H9 (cell line): ENCODE results near the gene VWA1. TPM values are rescaled to one million over a fixed set of nuclear protein-coding genes. Genes with fewer than 3 reads are reported as not detected.

ENCODE experiments used
- DNase-seq: peaks from one replicate; pipeline ENCODE4 v3.0.0-alpha.2; 2017
- H2AFZ ChIP-seq: one replicate; pipeline ENCODE4 v1.6.1; 2013; ENCODE audit warnings: mild to moderate bottlenecking, low read length, control low read depth, moderate library complexity
- H2AK5ac ChIP-seq: 2 replicates; pipeline ENCODE4 v1.6.1; 2013; ENCODE audit warnings: low read length, control low read depth, mixed read lengths; ENCODE audit not compliant: insufficient read length
- H2BK120ac ChIP-seq: one replicate; pipeline ENCODE4 v1.6.1; 2013; ENCODE audit warnings: low read depth, mild to moderate bottlenecking, low read length, control low read depth, inconsistent platforms; ENCODE audit not compliant: poor library complexity, severe bottlenecking
- H2BK12ac ChIP-seq: 2 replicates; pipeline ENCODE4 v1.6.1; 2013; ENCODE audit warnings: low read length, control low read depth, mixed read lengths, low read depth; ENCODE audit not compliant: insufficient read length
- H2BK15ac ChIP-seq: 2 replicates; pipeline ENCODE4 v1.6.1; 2013; ENCODE audit warnings: low read depth, low read length, control low read depth
- H2BK20ac ChIP-seq: one replicate; pipeline ENCODE4 v1.6.1; 2013; ENCODE audit warnings: low read depth, mild to moderate bottlenecking, low read length, control low read depth, inconsistent platforms; ENCODE audit not compliant: poor library complexity, severe bottlenecking
- H2BK5ac ChIP-seq: 2 replicates; pipeline ENCODE4 v1.6.1; 2013; ENCODE audit warnings: low read length, control low read depth, mixed read lengths; ENCODE audit not compliant: insufficient read length
- H3K14ac ChIP-seq: 2 replicates; pipeline ENCODE4 v1.6.1; 2013; ENCODE audit warnings: low read length, control low read depth; ENCODE audit not compliant: insufficient read depth
- H3K18ac ChIP-seq: 2 replicates; pipeline ENCODE4 v1.6.1; 2013; ENCODE audit warnings: low read depth, mild to moderate bottlenecking, mixed read lengths, low read length, control low read depth; ENCODE audit not compliant: insufficient read length
- H3K23ac ChIP-seq: 2 replicates; pipeline ENCODE4 v1.6.1; 2013; ENCODE audit warnings: low read length, control low read depth, mixed read lengths, low read depth; ENCODE audit not compliant: insufficient read length
- H3K23me2 ChIP-seq: 2 replicates; pipeline ENCODE4 v1.6.1; 2013; ENCODE audit warnings: low read depth, mild to moderate bottlenecking, mixed read lengths, low read length, control low read depth; ENCODE audit not compliant: insufficient read length, poor library complexity, severe bottlenecking
- H3K27ac ChIP-seq: 2 replicates; pipeline ENCODE4 v1.5.1; 2013; ENCODE audit warnings: low read length, control low read depth, mixed read lengths, low read depth; ENCODE audit not compliant: insufficient read length
- H3K27me3 ChIP-seq: 2 replicates; pipeline ENCODE4 v1.6.1; 2013; ENCODE audit warnings: low read length, control low read depth, inconsistent platforms; ENCODE audit not compliant: insufficient read depth
- H3K4ac ChIP-seq: 2 replicates; pipeline ENCODE4 v1.6.1; 2013; ENCODE audit warnings: low read depth, mild to moderate bottlenecking, control low read depth, inconsistent platforms, low read length, moderate library complexity
- H3K4me1 ChIP-seq: 2 replicates; pipeline ENCODE4 v1.6.1; 2013; ENCODE audit warnings: low read length, control low read depth, inconsistent platforms; ENCODE audit not compliant: insufficient read depth
- H3K4me2 ChIP-seq: 2 replicates; pipeline ENCODE4 v1.6.1; 2013; ENCODE audit warnings: low read length, control low read depth, mixed read lengths; ENCODE audit not compliant: insufficient read length, insufficient read depth
- H3K56ac ChIP-seq: 2 replicates; pipeline ENCODE4 v1.6.1; 2013; ENCODE audit warnings: low read depth, mild to moderate bottlenecking, mixed read lengths, low read length, control low read depth; ENCODE audit not compliant: insufficient read length
- H3K79me1 ChIP-seq: 2 replicates; pipeline ENCODE4 v1.6.1; 2013; ENCODE audit warnings: low read depth, mild to moderate bottlenecking, moderate library complexity, low read length, control low read depth, inconsistent platforms; ENCODE audit not compliant: insufficient read depth, poor library complexity, severe bottlenecking
- H3K79me2 ChIP-seq: 2 replicates; pipeline ENCODE4 v1.6.1; 2013; ENCODE audit warnings: low read length, control low read depth, inconsistent platforms; ENCODE audit not compliant: insufficient read depth
- H3K9ac ChIP-seq: 2 replicates; pipeline ENCODE4 v1.6.1; 2013; ENCODE audit warnings: low read length, control low read depth, mixed read lengths; ENCODE audit not compliant: insufficient read length; ENCODE audit errors: extremely low read depth
- H3K9me3 ChIP-seq: one replicate; pipeline ENCODE4 v1.6.1; 2013; ENCODE audit warnings: low read depth, low read length, inconsistent platforms; ENCODE audit not compliant: control insufficient read depth
- H3T11ph ChIP-seq: one replicate; pipeline ENCODE4 v1.6.1; 2013; ENCODE audit warnings: mild to moderate bottlenecking, low read length, control low read depth, inconsistent platforms
- H4K20me1 ChIP-seq: one replicate; pipeline ENCODE4 v1.6.1; 2013; ENCODE audit not compliant: control insufficient read depth, insufficient read length, insufficient read depth
- H4K5ac ChIP-seq: 2 replicates; pipeline ENCODE4 v1.6.1; 2013; ENCODE audit warnings: low read depth, mild to moderate bottlenecking, mixed read lengths, low read length, control low read depth; ENCODE audit not compliant: insufficient read length
- H4K8ac ChIP-seq: replicated peaks from 2 replicates; pipeline ENCODE4 v1.6.1; 2013; ENCODE audit warnings: low read length, control low read depth, mixed read lengths, low read depth; ENCODE audit not compliant: insufficient read length
- H4K91ac ChIP-seq: 2 replicates; pipeline ENCODE4 v1.6.1; 2013; ENCODE audit warnings: low read depth, mild to moderate bottlenecking, moderate library complexity, mixed read lengths, low read length, control low read depth; ENCODE audit not compliant: insufficient read length
- H3K27ac Mint-ChIP-seq, 3 experiments: 2 replicates in 2 of 3; 3 replicates in 1 of 3; pipeline ENCODE4 v1.8.0; 2020 to 2021; ENCODE audit warnings: mixed read lengths in 3 of 3, mild to moderate bottlenecking in 1 of 3, moderate library complexity in 1 of 3
- H3K27me3 Mint-ChIP-seq: 2 replicates; pipeline ENCODE4 v1.8.0; 2021; ENCODE audit warnings: low read depth, mild to moderate bottlenecking, moderate library complexity, mixed read lengths
- H3K36me3 Mint-ChIP-seq, 3 experiments: 2 replicates in 2 of 3; 3 replicates in 1 of 3; pipeline ENCODE4 v1.8.0; 2020 to 2021; ENCODE audit warnings: low read depth in 3 of 3, mixed read lengths in 3 of 3; ENCODE audit not compliant: insufficient read depth in 1 of 3
- H3K4me1 Mint-ChIP-seq, 2 experiments: 2 replicates each; pipeline ENCODE4 v1.8.0; 2020; ENCODE audit warnings: mixed read lengths in 2 of 2
- H3K4me3 Mint-ChIP-seq, 2 experiments: 2 replicates in 1 of 2; 3 replicates in 1 of 2; pipeline ENCODE4 v1.8.0; 2020 to 2021; ENCODE audit warnings: mild to moderate bottlenecking in 2 of 2, mixed read lengths in 2 of 2, moderate library complexity in 1 of 2
- H3K9me3 Mint-ChIP-seq, 2 experiments: 2 replicates in 1 of 2; 3 replicates in 1 of 2; pipeline ENCODE4 v1.8.0; 2020; ENCODE audit warnings: mild to moderate bottlenecking in 2 of 2, mixed read lengths in 2 of 2, moderate library complexity in 1 of 2
- WGBS: extraction: QIAGEN DNeasy Blood & Tissue Kit; methylation state at CpG from one replicate; pipeline ENCODE4 v1.1.7; 2013; ENCODE audit warnings: missing lambda C conversion rate, low lambda C conversion rate, mixed read lengths; ENCODE audit not compliant: insufficient read length; ENCODE audit errors: extremely low coverage; 5-methylcytosine and 5-hydroxymethylcytosine counted together
- total RNA-seq: library from RNA; stranded (reverse); gene quantifications from 2 replicates; pipeline ENCODE4 v1.2.1, GENCODE V29; 2021
- TF ChIP-seq, protein P1 (sequence below): fragments of 200-600 bp; sonication (generic); conservative IDR thresholded peaks from 3 replicates; pipeline ENCODE4 v1.8.0; 2021; ENCODE audit warnings: antibody characterized with exemption, mild to moderate bottlenecking

VWA1 gene
- total RNA-seq, 1 experiment from 2014 or later: 57.1 TPM

DNA sequence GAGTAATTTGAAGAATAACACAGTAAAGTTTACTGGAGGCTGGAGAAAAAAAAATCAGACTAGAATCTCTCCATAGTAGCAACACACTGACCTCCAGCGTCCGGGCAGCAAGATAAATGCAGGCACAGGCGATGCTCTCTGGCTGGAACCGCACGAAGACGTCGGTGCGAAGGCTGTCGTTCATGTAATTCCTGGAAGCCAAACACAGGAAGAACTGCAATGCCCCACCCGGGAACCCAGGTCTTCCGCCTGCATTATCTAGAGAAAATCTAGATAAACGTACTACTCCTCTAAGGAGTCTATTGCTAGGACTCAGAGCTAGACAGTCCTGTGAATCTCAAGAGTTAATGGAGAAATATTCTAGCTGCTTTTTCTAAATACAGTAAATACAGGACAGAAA lies 44.8 kb upstream of the VWA1 start:
- Histone ChIP-seq H2BK12ac (no peak overlapping the region), H3K23ac (no peak overlapping the region), H4K20me1 (no peaks in the 10 kb centered on the region), H3K4ac (no peak overlapping the region), H3T11ph (no peak overlapping the region), H3K27ac (no peak overlapping the region), H3K9me3 (no peaks in the 10 kb centered on the region), H4K91ac (no peak overlapping the region), H2AK5ac (no peak overlapping the region), H2BK120ac (no peak overlapping the region), H2AFZ (no peak overlapping the region), H3K4me1 (no peaks in the 10 kb centered on the region), H3K4me2 (no peak overlapping the region), H4K8ac (no peak overlapping the region), H3K79me2 (no peaks in the 10 kb centered on the region), H3K27me3 (no peaks in the 10 kb centered on the region), H3K14ac (no peak overlapping the region), H3K56ac (no peak overlapping the region), H3K18ac (no peak overlapping the region), H3K79me1 (no peaks in the 10 kb centered on the region), H2BK5ac (no peak overlapping the region), H4K5ac (no peak overlapping the region), H3K9ac (no peak overlapping the region), H2BK15ac (no peak overlapping the region), H2BK20ac (no peak overlapping the region), H3K23me2 (no peaks in the 10 kb centered on the region)
- Mint-ChIP-seq H3K36me3 (peaks cover 78 to 100% (median 98%) of the 10 kb centered on the region in 3 experiments), H3K27me3 (no peaks in the 10 kb centered on the region), H3K27ac (no peak overlapping the region), H3K9me3 (no peaks in the 10 kb centered on the region), H3K4me1 (no peaks in the 10 kb centered on the region), H3K4me3 (no peak overlapping the region)
- DNase-seq: no peak
- no CpG with 5 or more reads among the region's 12 CpGs for WGBS
- TF ChIP-seq, protein P1, sequence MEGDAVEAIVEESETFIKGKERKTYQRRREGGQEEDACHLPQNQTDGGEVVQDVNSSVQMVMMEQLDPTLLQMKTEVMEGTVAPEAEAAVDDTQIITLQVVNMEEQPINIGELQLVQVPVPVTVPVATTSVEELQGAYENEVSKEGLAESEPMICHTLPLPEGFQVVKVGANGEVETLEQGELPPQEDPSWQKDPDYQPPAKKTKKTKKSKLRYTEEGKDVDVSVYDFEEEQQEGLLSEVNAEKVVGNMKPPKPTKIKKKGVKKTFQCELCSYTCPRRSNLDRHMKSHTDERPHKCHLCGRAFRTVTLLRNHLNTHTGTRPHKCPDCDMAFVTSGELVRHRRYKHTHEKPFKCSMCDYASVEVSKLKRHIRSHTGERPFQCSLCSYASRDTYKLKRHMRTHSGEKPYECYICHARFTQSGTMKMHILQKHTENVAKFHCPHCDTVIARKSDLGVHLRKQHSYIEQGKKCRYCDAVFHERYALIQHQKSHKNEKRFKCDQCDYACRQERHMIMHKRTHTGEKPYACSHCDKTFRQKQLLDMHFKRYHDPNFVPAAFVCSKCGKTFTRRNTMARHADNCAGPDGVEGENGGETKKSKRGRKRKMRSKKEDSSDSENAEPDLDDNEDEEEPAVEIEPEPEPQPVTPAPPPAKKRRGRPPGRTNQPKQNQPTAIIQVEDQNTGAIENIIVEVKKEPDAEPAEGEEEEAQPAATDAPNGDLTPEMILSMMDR: no peak
